NCI-H1436 (cell line): ENCODE measurements around the gene SAA1.
"Not testable (repeated sequence)": the region's sequence is repeated elsewhere in the genome, so short reads cannot be mapped to it uniquely, and the experiment has no call there.

Experiments
- DNase-seq: peaks from one replicate; lab custom pipeline; 2025; lab: John Stamatoyannopoulos, UW

The SAA1 gene

GRCh38 chr11:18259259-18259658 is 6.8 kb upstream of the SAA1 start:
- no peak for DNase-seq

GRCh38 chr11:18261721-18262120 is 4.3 kb upstream of the SAA1 start:
- no peak for DNase-seq

GRCh38 chr11:18262681-18263350 is 3.2 kb upstream of the SAA1 start:
- not testable (repeated sequence) for DNase-seq

DNA sequence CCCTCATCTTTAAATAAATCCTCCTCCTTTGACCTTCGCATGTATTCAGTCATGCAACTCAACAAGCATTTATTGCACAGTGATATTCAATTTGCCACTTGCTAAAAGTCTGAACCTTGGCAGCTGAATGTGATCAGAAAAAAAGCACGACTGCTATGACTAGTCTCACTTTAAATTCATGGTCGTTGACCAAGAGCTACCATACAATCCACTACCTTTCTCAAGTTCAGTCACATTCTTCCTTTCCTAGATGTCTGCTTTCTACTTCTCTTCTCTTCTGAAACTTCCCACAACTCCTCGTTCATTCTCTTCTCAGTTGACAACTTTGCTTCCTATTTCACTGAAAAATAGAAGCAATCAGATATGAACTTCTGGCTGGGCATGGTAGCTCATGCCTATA is 2.0 kb upstream of the SAA1 start:
- DNase-seq = no peak

DNA sequence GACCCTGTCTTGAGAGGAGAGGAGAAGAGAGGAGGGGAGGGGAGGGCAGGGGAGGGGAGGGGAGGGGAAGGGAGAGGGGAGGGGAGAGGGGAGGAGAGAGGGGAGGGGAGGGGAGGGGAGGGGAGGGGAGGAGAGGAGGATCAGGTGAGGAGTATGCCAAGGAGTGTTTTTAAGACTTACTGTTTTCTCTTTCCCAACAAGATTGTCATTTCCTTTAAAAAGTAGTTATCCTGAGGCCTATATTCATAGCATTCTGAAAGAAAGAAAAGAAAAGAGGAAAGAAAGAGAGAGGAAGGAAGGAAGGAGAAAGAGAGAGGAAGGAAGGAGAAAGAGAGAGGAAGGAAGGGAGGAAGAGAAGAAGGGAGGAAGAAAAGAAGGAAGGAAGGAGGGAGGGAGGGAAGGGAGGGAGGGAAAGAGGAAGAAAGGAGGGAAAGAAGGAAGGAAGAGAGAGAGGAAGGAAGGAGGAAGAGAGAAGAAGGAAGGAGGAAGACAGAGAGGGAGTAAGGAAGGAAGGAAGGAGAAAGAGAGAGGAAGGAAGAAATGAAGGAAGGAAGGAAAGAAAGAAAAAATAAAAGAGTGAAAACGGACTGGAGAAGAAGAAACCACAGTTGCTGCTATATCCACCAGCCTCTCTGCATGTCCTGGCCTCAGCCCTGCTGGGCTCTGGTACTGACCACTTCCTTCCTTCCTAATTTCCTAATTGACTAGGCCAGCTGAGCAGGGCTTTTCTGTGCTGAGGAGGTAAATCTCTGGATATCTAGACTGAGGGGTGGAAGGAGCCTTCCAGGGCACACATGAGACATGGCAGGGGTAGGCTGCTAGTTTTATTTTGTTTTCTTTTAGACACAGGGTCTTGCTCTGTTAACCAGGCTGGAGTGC is 1.1 kb upstream of the SAA1 start:
- DNase-seq = no peak

DNA sequence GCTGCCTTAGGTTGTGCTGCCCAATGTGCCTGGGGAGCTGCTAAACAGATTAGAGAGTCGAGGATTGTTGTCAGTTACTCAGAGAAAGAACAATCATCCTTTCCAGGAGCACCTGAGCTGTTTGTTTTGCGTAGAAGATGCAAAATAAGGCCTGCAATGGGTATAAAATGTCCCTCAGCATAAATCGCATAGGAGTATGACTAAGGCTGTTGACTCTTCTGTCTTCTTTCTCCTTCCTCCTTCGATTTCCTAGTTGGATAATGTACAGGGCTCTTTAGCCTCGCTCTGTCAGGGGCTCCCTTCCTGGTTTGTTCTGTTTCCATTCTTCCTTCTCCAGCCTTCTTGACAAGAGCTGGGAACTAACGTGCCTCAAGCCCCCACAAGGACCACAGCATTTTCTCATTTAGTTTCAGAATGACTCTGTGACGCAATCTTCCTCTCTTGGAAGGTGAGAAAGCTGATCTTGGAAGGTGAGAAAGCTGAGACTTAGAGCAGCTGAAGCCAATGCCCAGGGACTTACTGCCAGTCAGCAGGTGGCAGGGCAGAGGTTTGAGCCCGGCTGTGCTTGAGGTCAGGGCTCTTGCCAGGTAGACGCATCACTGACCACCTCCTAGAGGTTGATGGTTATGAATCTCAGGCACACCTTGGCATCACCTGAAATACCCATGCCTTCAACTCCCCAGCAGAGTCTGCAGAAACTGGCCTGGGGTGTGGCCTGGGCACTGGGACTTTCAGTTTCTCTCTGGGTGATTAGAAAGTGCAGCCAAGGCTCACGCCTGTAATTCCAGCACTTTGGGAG is 1.5 kb downstream of the SAA1 start:
- not testable (repeated sequence) for DNase-seq

DNA sequence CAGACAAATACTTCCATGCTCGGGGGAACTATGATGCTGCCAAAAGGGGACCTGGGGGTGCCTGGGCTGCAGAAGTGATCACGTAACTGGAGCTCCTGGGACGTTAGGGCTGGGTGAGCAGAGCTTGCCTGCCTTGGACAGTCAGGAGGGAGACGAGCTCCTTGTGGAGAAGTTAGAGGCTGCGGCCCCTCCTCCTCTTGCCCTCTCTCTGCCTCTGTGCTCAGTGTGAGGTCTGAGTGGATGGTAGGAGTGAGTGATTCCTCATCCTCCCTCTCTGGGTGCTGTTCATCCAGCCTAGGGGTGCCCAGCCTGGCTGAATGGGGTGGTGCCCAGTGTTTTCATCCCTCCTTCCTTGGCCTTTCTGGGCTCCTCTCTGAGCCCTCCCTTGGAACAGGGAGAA is 3.2 kb downstream of the SAA1 start:
- not testable (repeated sequence) for DNase-seq

- no peak for DNase-seq
Observed at GRCh38 chr11:18270102-18270501, 4.0 kb downstream of the SAA1 start.

GRCh38 chr11:18271206-18271605 is 5.1 kb downstream of the SAA1 start:
- DNase-seq = no peak

GRCh38 chr11:18277565-18278271 is 11.7 kb downstream of the SAA1 start:
- DNase-seq = no peak

GRCh38 chr11:18280438-18281045 is 14.5 kb downstream of the SAA1 start:
- no peak for DNase-seq

- DNase-seq = no peak
Observed at GRCh38 chr11:18282626-18283025, 16.6 kb downstream of the SAA1 start.

- no peak for DNase-seq
Observed at GRCh38 chr11:18285841-18286240, 19.8 kb downstream of the SAA1 start.

DNA sequence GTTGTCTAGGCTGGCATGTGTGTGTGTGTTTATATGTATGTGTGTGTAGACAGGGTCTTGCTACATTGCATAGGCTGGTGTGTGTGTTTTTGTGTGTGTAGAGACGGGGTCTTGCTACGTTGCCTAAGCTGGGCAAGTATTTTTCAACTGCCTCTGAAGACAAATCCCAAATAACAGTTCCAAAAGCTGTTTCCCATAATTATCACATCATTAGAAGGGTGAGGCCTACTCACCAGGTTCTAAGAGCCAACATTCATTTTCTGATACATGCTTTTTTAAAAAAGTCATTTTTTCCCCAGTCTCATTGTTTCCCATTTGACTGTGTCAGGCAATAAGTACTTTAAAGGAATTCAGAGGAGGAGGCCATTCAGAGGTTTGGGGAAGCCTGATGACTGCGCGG is 22.8 kb downstream of the SAA1 start:
- no peak for DNase-seq

DNA sequence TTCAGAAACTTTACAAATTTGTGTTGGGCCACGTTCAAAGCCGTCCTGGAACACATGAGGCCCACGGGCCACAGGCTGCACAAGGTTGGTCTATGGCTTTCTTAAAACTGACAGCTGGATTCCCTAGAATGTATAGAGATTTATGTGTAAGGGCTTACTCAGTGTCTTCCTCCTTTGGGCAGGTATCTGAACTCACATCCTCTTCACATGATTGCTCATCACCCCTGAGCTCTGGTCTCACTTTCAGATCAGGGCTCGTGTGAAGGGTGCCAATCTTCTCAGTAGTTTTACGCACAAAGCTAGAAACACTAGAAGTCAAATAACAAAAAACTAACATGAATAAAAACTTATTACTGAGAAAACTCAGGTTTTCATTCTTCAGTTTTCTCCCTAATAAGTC is 28.8 kb downstream of the SAA1 start:
- no peak for DNase-seq

GRCh38 chr11:18295316-18295715 is 29.3 kb downstream of the SAA1 start:
- no peak for DNase-seq

- DNase-seq = no peak
Observed at GRCh38 chr11:18299721-18300120, 33.7 kb downstream of the SAA1 start.

DNA sequence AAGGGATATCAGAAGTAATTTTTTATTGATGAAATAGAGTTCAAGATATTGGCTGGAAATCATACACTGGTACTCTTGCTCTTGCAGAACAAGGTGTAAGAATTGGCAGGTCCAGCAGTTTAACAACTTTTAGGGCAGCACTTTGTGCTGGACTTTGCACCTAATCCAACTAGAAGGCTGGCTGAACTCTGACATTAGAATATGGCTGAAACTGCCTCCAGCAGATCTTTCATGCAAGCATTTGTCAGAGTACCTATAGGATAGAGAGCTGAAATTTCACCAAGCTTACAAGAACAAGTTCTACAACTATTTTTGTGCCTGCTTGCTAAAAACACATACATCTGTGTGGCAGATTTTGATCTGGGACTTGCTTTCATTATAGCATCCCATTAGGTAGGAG is 38.7 kb downstream of the SAA1 start:
- no peak for DNase-seq

DNA sequence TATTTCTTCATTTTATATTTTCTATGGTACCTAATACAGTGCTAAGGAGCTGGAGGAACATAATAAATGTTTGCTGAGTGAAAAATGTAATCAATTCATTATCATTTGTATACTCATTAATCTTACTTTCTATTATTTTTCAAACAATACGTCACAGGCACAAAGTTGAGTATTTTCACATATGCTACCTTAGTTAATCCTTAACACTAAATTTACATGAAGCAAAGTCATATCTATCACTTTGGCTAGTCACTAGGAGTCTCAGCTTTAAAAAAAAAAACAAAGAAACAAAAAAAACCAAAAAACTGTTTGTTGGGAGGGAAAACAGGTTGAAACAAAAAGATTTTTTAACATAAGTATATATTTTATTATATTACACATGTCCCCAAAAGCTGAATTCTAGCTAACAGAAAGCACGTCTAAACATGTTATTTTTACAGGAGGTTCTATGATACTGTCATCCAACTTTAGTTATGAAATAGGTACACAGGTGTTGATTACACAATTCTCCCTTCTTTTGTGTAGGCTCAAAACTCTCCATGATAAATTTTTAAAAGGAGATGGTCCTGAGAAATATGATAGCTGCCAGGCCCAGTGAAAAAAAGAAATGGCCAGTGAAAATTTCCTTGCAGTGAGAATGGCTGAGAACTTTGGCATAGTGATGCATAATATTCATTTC is 41.5 kb downstream of the SAA1 start:
- no peak for DNase-seq

- no peak for DNase-seq
Observed at GRCh38 chr11:18308242-18308641, 42.2 kb downstream of the SAA1 start.

DNA sequence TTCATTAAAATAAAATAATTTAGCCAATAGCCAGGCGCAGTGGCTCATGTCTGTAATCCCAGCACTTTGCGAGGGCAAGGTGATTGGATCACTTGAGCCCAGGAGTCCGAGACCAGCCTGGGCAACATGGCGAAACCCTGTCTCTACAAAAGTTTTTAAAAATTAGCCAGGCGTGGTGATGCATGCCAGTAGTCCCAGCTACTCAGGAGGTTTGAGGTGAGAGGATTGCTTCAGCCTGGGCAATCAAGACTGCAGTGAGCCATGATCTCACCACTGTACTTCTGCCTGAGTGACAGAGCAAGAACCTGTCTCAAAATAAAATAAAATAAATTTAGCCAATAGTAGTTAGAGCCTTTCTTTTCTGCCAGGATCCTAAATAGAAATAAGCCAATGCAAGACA is 43.6 kb downstream of the SAA1 start:
- DNase-seq = no peak
